Dedifferentiated amniotic fluid mesenchymal stem cell (primary cell): ENCODE data around the gene STAMBPL1.

ENCODE experiments used
- DNase-seq: peaks from one replicate; pipeline ENCODE4 v3.0.0-alpha.2; 2016; ENCODE audit errors: extremely low spot score

STAMBPL1 gene

DNA sequence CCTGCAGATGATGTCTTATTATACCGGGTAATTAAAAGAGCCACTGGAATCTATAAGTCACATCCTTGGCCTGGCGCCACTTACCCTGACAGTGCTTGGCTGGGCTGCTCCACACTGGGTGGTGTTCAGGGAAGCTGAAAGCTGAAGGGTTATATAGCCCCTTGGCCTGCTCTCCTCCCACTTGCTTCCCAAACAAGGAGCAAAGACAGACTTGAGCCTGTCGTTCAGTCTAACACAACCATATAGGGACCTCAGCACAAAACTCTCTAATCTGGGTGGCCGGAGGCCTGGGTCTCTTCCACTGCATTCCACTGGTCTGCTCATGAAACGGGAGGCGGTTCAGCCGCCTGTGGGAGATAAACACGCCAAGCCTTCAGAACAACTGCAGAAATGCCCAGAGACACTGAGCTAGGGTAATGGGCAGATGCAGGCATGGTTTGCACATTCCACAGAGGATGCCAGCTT is 72.6 kb downstream of the STAMBPL1 start, which contains the start of gene ACTA2:
TSS of gene ACTA2 (minus strand) at position 127 of the 465 bp plus-strand sequence. CDS start 3,843 bp downstream, outside the sequence.
- DNase-seq = peak; percentile 66

DNA sequence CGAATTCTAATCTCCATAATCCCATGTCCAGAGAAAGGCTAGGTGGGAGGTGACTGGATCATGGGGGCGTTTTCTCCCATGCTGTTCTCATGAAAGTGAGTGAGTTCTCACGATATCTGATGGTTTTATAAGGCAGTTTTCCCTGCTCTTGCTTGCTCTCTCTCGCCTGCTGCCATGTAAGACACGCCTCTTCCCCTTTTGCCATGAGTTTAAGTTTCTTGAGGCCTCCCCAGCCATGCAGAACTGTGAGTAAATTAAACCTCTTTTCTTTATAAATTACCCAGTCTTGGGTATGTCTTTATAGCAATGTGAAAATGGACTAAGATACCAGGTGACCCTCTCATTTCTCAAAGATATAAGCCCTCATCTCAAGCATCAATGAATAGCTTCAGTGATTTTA is 73.6 kb downstream of the STAMBPL1 start:
- no peak for DNase-seq

- DNase-seq = no peak
These were observed 74.5 kb downstream of the STAMBPL1 start for GRCh38 chr10:88954458-88955083.

GRCh38 chr10:88957381-88957780 is 77.3 kb downstream of the STAMBPL1 start:
- no peak for DNase-seq

DNA sequence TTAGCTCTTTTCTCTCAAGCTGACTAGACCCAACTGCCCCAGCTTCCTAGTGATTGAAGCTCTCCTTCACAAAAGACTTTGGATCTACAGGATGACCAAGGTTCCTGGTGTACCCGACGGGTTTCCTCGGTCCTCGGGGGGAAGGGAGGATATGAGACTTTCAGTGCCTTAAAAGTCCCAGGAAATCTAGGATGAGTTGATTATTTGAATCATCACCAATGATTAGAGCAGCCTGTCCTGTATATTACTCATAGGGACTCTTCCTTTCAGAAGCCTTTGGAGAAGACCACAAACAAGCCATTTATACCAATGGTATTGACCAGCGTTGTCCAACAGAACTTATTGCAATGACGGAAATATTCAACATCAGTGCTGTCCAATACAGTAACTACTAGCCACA is 78.7 kb downstream of the STAMBPL1 start:
- DNase-seq = no peak

GRCh38 chr10:88960802-88961201 is 80.8 kb downstream of the STAMBPL1 start:
- DNase-seq = no peak

DNA sequence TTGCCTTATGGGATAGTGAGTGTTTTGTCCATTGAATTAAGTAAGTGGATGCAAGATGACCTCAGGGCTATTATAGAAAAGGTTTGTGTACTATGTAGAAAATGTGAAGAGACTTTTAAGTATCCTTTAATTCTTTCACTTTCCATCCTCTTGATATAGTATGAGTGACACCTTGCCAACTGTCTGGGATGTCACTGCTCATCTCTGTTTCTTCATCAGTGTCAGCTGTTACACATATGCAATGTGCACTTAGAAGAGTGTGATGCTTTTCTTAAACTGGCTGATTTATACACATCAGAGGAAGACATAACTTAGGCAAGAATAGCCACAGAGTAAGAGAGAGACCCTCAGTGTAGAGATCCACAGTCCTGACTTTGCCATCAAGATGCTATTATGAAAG is 81.2 kb downstream of the STAMBPL1 start:
- no peak for DNase-seq

- no peak for DNase-seq
These were observed 82.3 kb downstream of the STAMBPL1 start for GRCh38 chr10:88962336-88962735.

GRCh38 chr10:88963318-88963717 is 83.3 kb downstream of the STAMBPL1 start:
- no peak for DNase-seq

DNA sequence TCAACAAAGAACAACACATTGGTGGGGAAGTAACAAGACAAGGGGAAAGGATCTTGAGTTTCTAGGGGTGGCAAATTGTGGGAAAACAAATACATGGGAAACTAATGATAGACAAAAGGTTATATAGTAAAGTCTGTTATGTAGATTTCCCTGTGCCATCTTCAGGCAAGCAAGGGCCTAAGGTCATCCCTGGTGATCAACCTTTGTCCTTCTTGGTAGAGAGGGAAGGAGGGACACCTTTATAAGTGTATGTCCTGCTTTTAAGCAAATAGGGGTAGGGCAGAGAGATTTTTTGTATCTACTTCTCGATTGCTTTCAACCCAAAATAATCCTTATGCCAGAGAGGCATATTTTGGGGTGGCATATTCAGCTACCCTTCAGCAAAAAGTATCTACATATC is 84.3 kb downstream of the STAMBPL1 start:
- no peak for DNase-seq

DNA sequence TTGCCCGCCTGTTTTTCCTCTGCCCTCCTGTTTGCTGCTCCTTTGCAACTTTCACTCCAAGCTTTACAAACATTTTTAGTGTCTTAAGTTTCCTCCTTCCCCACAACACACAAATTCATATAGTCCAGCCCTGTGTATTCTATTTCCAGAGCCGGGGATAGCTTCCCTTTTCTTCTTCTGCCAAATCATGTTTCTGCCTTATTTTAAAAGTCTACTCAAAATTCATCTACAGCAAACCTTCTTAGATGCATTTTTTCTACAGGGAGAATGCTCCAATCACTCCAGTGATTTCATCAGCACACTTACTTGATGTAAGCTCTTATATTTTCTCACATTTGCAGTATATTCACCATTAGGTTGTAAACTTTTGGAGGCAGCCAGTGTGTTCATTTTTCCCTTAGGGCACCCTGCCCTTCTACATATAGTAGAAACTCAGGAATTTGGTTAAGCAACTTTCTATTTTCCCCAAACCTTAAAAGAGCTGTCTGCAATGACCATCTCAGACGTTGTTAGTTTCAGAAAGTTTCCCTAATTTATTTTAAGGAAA is 84.9 kb downstream of the STAMBPL1 start:
- peak; percentile 50 for DNase-seq

DNA sequence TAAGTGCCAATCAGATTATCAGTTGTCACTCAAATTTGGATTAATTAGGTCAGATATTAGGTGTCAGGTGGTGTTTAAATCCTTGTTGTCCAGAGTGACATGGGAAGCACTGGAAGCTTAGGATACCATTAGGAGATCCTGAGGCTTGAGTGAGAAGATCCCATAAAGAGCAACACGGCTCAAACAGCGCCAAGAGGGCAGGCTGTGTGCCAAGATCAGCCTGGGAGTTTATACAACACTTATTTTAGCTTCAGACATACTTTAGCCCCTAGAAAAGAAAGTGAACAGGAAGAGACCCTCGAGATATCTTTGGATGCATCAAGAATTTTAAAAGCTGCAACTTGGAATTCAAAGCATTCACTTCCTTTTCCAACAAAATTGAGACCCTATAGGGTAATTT is 86.8 kb downstream of the STAMBPL1 start:
- DNase-seq = no peak

DNA sequence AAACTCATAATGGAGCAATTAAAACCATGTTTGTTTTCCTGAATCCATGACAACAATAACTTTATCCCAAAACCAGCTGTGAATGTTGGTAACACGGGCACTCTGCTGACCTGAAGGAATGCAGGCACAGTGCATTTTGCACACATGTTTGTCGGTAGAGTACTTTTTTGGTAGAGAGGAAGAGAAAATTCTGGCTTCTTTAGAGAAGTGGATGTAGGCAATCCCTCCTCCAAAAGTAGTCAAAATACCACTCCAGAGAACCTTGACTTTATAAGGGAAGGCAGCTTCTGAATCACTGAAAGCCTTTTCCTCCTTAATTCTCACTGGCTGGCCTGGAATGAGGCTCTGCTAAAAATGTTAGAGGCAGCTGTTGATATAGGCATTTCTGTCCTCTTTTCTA is 88.3 kb downstream of the STAMBPL1 start:
- no peak for DNase-seq

DNA sequence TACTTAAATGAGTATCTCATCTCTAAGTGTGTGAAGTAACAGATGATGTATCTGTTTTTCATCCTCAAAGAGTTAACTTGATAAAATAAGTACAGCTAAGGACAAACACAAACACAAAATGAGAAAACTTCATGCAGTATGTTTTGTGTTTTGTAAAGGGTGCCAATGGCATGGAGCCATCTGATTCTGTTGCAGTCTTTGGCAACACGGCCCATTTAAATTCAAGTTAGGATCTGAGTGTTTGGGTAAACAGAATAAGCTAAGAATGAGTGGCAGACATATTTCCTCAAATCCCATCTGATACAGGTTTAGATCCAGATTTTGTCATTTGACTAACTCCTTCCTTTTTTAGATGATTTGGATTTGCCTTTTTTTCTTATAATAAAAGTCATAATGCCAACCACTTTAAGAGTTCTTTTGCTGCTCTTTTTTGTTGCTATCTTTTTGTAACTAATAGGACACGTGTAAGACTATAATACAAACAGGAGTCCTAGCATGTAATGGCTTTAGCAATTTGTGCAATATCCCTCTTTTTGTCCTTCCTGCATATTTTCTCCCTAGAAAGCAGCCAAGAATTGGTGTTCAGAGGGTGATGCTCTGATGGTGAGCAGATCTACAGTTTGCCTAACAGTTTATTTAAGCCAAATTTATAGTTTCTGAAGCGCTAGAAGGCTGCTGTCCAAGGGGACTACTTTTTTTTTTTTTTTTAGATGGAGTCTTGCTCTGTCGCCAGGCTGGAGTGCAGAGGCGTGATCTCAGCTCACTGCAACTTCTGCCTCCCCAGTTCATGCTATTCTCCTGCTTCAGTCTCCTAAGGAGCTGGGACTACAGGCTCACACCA is 91.4 kb downstream of the STAMBPL1 start:
- no peak for DNase-seq
